G401.6 (cell line): Measurements from ENCODE around the gene RPS6KB2.
"Not testable (repeated sequence)": the region's sequence is repeated elsewhere in the genome, so short reads cannot be mapped to it uniquely, and the experiment has no call there.

Experiments used
- FAIRE-seq: peaks from 2 replicates; lab custom pipeline; 2012; peaks lifted over from hg19 to GRCh38; lab: Jason Lieb, UNC

The RPS6KB2 gene

GRCh38 chr11:67397986-67398660 lies 30.2 kb upstream of the RPS6KB2 start:
- no peak for FAIRE-seq

DNA sequence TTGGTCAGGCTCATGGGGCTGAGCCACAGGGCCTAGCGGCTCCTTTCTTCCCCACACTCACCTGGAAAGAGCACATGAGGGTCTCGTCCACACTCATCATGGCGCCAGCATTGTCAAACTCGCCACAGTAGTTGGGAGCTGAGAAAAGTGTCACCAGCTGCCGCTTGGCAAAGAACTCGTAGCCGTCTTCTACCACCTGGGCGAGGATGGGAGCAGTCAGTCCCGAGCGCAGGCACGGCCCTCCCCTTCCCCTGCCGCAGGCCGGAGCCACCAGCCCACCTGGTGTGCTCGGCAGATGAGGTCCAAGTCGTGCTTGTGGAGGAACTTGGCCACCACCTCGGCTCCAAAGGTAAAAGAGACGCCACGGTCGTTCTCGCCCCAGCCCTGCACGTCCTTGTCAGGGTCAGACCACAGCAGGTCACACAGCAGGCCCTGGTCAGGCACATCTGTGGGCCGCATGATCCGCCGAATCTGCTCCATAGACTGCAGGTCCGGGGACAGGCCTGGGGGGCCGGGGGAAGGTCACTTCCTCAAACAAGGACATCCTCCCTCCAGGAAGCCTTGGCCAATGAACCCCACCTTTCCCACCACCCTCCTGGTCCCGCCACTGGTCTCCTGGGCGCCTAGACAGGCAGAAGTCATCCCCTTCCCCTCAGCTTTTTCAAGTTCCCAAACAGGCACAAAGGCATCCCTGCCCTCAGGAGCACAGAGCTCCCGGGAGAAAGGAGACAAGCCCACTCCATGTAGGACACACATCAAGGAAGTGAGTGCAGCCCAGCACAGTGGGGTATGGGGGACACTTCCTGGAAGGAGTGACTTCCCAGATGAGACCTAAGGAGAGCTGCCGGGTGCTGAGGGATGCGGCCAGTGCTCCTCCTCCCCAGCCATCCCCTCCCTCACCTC lies 29.4 kb upstream of the RPS6KB2 start:
- no peak for FAIRE-seq

GRCh38 chr11:67400251-67400941 lies 27.9 kb upstream of the RPS6KB2 start:
- FAIRE-seq, result no peak

DNA sequence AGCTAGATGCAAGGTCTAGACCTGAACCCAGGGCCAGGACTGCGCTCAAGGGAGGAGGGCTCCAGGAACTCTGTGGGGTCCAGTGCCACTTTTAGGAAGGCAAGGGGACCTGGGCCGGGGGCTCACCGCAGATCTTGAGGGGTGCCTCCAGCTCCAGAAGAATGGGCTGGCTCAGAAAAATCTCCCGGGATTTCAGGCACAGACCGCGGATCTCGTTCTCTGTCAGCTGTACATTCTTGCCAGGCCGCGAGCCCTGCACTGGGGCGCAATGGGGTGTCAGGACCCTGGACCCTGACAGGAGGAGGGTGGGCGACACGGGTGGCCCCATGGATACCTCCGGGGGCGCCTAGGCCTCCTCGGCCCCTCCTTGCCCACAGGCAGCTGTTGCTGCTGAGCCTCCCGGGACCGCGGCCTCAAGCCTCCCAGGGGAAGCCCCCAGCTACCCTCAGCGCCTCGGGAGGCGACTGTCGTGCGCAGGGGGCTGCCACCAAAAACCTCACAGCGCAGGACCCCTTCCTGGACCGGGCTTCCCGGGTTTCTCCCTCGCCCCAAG lies 27.3 kb upstream of the RPS6KB2 start:
- FAIRE-seq, result no peak

DNA sequence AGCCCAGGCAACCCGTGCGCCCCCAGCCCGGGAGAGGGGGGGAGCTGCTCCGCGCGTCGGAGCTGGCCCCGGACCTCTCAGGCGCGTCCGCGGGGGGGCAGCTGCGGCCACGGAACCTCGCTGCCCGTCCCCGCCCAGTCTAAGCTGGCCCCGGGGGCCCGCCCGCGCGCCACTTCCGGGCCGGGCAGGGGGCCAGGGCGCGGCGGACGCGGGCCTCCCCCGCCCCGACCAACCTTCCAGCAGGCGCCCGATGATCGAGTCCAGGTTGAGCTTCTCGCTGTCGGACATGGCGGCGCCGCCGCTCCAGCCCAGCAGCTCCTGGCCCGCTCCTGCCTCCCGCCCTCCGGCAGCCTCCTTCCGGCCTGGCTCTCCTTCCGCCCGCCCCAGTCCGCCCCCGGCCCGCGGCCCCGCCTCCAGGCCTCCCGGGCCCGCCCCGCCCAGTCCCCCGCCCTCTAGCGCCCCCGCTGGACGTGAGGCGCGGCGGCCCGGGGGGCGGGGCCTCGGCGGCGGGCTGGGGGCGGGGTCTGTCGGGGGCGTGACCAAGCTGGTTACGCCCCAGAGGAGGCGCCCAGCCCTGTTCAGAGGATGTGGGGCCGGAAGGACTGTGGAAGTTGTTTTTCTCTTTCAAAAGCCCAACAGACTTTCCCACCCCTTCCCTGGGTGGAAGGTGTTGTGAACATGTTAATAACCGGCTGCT lies 26.7 kb upstream of the RPS6KB2 start, which contains the start of gene PPP1CA:
Gene PPP1CA, minus strand, starts transcription at position 364 of the 697 bp plus-strand sequence. Its CDS starts 76 bp downstream, at position 288.
- no peak for FAIRE-seq

- not testable (repeated sequence) for FAIRE-seq
These were observed 26.0 kb upstream of the RPS6KB2 start for GRCh38 chr11:67402192-67402839.

GRCh38 chr11:67403085-67403484 lies 25.2 kb upstream of the RPS6KB2 start:
- FAIRE-seq, result not testable (repeated sequence)

- no peak for FAIRE-seq
These were observed 23.6 kb upstream of the RPS6KB2 start for GRCh38 chr11:67404515-67405195.

DNA sequence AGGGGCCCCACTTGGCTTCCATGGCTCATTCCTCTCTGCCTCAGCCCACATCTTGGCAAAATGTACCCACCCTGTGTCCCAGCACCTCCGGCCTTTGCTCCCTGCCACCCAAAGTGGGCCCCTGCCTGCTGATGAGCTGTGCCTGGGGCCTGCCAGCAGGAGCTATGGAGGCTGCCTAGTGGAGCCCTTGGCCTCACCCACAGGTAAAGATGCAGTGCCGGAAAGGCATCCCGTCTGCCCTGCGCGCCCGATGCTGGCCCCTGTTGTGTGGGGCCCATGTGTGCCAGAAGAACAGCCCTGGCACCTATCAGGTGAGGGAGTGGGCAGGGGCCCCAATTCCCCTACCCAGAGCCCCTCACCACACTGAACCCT lies 23.1 kb upstream of the RPS6KB2 start:
- no peak for FAIRE-seq

DNA sequence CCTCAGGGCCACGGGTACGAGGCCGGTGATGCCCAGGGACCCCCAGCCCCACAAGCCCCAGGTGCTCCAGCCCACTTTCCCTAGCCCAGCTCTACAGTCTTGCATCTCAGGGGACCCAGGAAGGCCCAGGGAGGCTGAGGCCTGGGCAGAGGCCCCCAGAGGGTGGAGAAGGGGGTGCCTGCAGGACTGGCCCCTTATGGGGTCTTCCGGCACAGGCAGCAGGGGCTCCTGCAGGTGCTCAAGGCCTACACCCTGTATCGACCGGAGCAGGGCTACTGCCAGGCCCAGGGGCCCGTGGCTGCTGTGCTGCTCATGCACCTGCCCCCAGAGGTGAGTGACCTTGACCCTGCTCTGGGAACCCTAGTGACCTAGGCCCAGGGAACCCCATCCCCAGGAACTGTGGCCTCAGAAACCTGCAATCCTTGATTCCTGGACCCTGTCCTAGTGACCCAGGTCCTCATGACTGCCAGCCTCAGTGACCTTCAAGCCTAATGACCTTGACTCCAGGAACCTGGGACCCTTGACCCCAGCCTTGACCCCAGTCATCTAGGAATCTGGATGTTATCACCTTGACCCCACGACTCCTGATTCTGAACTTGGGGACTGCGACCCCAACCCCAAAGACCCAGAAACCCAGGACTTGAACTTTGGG lies 22.5 kb upstream of the RPS6KB2 start:
- FAIRE-seq, result no peak

GRCh38 chr11:67406420-67406968 lies 21.8 kb upstream of the RPS6KB2 start:
- no peak for FAIRE-seq

DNA sequence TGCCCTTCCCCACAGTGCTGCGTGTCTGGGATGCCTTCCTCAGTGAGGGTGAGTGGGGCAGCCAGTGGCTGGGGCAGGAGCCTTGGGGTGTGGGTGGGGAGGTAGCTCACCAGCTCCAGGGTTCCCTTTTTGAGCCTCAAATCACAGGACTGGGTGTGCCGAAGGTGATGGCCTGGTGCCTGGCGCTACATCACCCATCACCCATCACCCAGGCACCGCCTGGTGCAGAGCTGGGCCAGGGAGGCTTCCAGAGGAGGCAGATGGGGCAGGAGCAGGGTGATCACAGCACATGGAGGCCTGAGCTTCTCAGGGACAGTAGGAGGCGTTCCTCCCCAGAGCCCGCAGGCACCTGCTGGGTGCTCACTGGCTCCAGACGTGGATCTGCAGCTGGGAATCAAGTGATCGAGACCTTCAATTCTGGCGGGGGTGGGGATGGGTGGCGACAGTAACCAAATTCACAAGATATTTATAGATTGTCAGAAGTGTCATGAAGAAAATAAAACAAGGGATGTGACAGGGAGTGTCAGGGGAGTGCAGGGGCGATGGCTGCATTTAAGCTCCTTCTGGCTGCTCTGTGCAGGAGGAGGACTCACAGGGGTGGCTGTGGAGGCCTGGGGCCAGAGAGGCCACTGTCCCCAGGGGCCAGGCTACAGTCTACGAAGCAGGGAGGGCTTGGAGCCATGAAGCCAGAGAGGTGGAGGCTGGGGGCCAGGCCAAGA lies 21.2 kb upstream of the RPS6KB2 start:
- no peak for FAIRE-seq

DNA sequence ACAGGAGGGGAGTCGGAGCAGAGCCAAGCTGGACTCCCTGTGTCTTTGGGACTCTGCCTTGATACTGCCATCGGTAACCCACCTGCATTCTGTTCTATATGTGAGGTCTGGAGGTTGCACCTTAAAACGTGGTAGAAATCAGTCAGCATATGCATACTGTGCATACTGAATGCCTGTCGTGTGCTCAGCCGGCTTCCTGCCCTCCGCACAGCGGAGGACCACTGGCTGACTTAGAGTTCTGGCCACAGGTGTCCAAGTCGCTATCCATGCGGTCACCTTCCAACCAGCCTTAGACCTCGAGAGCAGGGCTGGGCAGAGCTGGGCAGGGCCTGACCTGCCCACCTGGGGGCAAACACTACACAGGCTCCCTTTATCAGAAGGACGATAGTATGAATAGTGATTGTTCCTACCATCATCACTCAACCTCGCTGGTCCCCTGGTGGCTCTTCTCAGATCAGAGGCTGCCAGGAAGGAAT lies 20.6 kb upstream of the RPS6KB2 start:
- no peak for FAIRE-seq

DNA sequence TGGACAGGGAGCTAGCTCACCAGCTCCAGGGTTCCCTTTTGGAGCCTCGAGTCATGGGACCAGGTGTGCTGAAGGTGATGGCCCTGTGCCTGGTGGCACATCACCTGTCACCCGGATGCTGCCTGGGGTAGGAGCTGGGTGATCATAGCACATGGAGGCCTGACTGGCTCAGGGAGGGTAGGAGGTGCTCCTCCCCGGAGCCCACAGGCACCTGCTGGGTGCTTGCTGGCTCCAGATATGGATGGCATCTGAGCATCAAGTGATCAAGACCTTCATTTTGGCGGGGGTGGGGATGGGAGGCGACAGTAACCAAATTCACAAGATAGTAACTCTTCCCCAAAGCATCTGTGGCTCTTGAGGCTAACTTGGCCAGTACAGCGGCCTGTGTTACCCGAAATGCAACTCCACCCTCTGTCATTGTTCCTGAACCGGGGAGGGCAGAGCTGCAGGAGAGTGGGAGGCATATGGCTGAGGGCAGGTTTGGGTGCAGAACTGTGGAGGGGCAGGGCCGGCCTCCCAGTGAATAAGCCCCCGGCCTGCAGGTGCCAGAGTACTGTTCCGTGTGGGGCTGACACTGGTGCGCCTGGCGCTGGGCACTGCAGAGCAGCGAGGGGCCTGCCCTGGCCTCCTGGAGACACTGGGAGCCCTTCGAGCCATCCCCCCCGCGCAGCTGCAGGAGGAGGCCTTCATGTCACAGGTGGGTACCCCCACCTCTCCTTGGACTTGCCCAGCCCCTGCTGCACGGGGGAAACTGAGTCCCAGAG lies 19.7 kb upstream of the RPS6KB2 start:
- FAIRE-seq, result no peak

GRCh38 chr11:67409261-67409666 lies 19.0 kb upstream of the RPS6KB2 start:
- FAIRE-seq, result no peak

- no peak for FAIRE-seq
These were observed 18.4 kb upstream of the RPS6KB2 start for GRCh38 chr11:67409781-67410368.

- no peak for FAIRE-seq
These were observed 17.9 kb upstream of the RPS6KB2 start for GRCh38 chr11:67410369-67410831.
